Progenitor cell of endocrine pancreas (in vitro differentiated cells): ENCODE measurements around the gene GPER1. TPM values are rescaled to one million over a fixed set of nuclear protein-coding genes. Genes with fewer than 3 reads are reported as not detected.
A peak's percentile ranks its signal among the peaks of the same experiment; 100 is the strongest.

Experiments used
- DNase-seq: peaks from one replicate; pipeline ENCODE4 v3.0.0; 2021; ENCODE audit warnings: low spot score; ENCODE audit not compliant: unreplicated experiment
- H3K27ac Mint-ChIP-seq: 2 replicates; pipeline ENCODE4 v1.8.0; 2021; ENCODE audit warnings: mild to moderate bottlenecking, moderate library complexity, mixed read lengths
- H3K27me3 Mint-ChIP-seq: 2 replicates; pipeline ENCODE4 v1.8.0; 2021; ENCODE audit warnings: mixed read lengths
- H3K36me3 Mint-ChIP-seq: 2 replicates; pipeline ENCODE4 v1.8.0; 2022; ENCODE audit warnings: mixed read lengths; ENCODE audit not compliant: insufficient read depth
- H3K4me1 Mint-ChIP-seq: 2 replicates; pipeline ENCODE4 v1.8.0; 2021; ENCODE audit warnings: low read depth, mixed read lengths
- H3K4me3 Mint-ChIP-seq: 2 replicates; pipeline ENCODE4 v1.8.0; 2021; ENCODE audit warnings: low read depth, mild to moderate bottlenecking, moderate library complexity, mixed read lengths
- H3K9me3 Mint-ChIP-seq: 2 replicates; pipeline ENCODE4 v1.8.0; 2021; ENCODE audit warnings: low read depth, mixed read lengths
- CTCF ChIP-seq: fragments of 200-600 bp; sonication (generic); IDR thresholded peaks from one replicate; pipeline ENCODE4 v1.5.0; 2021; ENCODE audit warnings: antibody characterized with exemption, mild to moderate bottlenecking; ENCODE audit not compliant: unreplicated experiment
- total RNA-seq: library from RNA; stranded (reverse); gene quantifications from 2 replicates; pipeline ENCODE4 v1.2.1, GENCODE V29; 2021

Gene GPER1
- total RNA-seq, 1 donor from 2014 or later = 0.50 TPM

GRCh38 chr7:1080252-1080920, 7.5 kb upstream of the GPER1 start:
- peaks cover 2% of the 10 kb centered on the region for H3K36me3 Mint-ChIP-seq
- H3K4me3 Mint-ChIP-seq = no peak overlapping the region
- DNase-seq = no peak
- TF ChIP-seq CTCF = no peak
- H3K9me3 Mint-ChIP-seq = no peaks in the 10 kb centered on the region
- H3K4me1 Mint-ChIP-seq = peaks cover 13% of the 10 kb centered on the region
- H3K27ac Mint-ChIP-seq = peak overlapping the region; percentile 49
- no peaks in the 10 kb centered on the region for H3K27me3 Mint-ChIP-seq

- no peak for TF ChIP-seq CTCF
- H3K9me3 Mint-ChIP-seq = no peaks in the 10 kb centered on the region
- H3K4me3 Mint-ChIP-seq = no peak overlapping the region
- peaks cover 13% of the 10 kb centered on the region for H3K4me1 Mint-ChIP-seq
- peaks cover 2% of the 10 kb centered on the region for H3K36me3 Mint-ChIP-seq
- H3K27ac Mint-ChIP-seq = peak overlapping the region; percentile 49
- H3K27me3 Mint-ChIP-seq = no peaks in the 10 kb centered on the region
- DNase-seq = no peak
Observed at GRCh38 chr7:1080921-1081255, 7.0 kb upstream of the GPER1 start.

- peaks cover 13% of the 10 kb centered on the region for H3K4me1 Mint-ChIP-seq
Observed at GRCh38 chr7:1081336-1081735, 6.6 kb upstream of the GPER1 start.

GRCh38 chr7:1081931-1082401, 5.9 kb upstream of the GPER1 start:
- Mint-ChIP-seq H3K4me3 (no peak overlapping the region), H3K36me3 (peaks cover 2% of the 10 kb centered on the region), H3K4me1 (peaks cover 14% of the 10 kb centered on the region), H3K27ac (no peak overlapping the region), H3K27me3 (no peaks in the 10 kb centered on the region), H3K9me3 (no peaks in the 10 kb centered on the region)
- TF ChIP-seq CTCF = no peak
- DNase-seq = no peak

More at GRCh38 chr7:1081336-1081735, 6.6 kb upstream of the GPER1 start:
- TF ChIP-seq CTCF = no peak
- H3K4me3 Mint-ChIP-seq = no peak overlapping the region
- H3K27me3 Mint-ChIP-seq = no peaks in the 10 kb centered on the region
- no peak for DNase-seq
- H3K9me3 Mint-ChIP-seq = no peaks in the 10 kb centered on the region
- H3K36me3 Mint-ChIP-seq = peaks cover 2% of the 10 kb centered on the region
- no peak overlapping the region for H3K27ac Mint-ChIP-seq

GRCh38 chr7:1083729-1084657, 3.9 kb upstream of the GPER1 start:
- Mint-ChIP-seq H3K36me3 (peaks cover 2% of the 10 kb centered on the region), H3K4me1 (peaks cover 19% of the 10 kb centered on the region), H3K4me3 (no peak overlapping the region), H3K27me3 (no peaks in the 10 kb centered on the region), H3K27ac (no peak overlapping the region), H3K9me3 (no peaks in the 10 kb centered on the region)
- DNase-seq = no peak
- TF ChIP-seq CTCF = no peak
